Activated gamma-delta T cell treated with anti-CD3 and anti-CD28 coated beads, Interleukin-2, amount 50 U/mL, for 16 hours (primary cell): ENCODE data around the gene TRPM7.
"Not testable (repeated sequence)": the region's sequence is repeated elsewhere in the genome, so short reads cannot be mapped to it uniquely, and the experiment has no call there.

ENCODE experiments used
- DNase-seq: peaks from one replicate; pipeline ENCODE4 v3.0.0-alpha.2; 2020; ENCODE audit warnings: low read depth

TRPM7 gene

GRCh38 chr15:50686469-50687301, at the start of gene TRPM7:
TRPM7 (minus strand) TSS chr15:50686797; CDS start chr15:50686533, 264 bp downstream.
- DNase-seq = peak; percentile 81

GRCh38 chr15:50735156-50735555, 48.6 kb upstream of the TRPM7 start:
- no peak for DNase-seq

GRCh38 chr15:50726315-50726714, 39.7 kb upstream of the TRPM7 start:
- DNase-seq = no peak

GRCh38 chr15:50718700-50719125, 32.1 kb upstream of the TRPM7 start:
- DNase-seq = no peak

- no peak for DNase-seq
These were observed 25.4 kb upstream of the TRPM7 start for GRCh38 chr15:50712018-50712417.

GRCh38 chr15:50710585-50710984, 24.0 kb upstream of the TRPM7 start:
- DNase-seq = no peak

- no peak for DNase-seq
These were observed 21.4 kb upstream of the TRPM7 start for GRCh38 chr15:50707878-50708427.

- DNase-seq = no peak
These were observed 16.3 kb upstream of the TRPM7 start for GRCh38 chr15:50702762-50703334.

- DNase-seq = no peak
These were observed 11.5 kb upstream of the TRPM7 start for GRCh38 chr15:50698101-50698500.

GRCh38 chr15:50697109-50697797, 10.7 kb upstream of the TRPM7 start:
- no peak for DNase-seq

- DNase-seq = not testable (repeated sequence)
These were observed 8.1 kb upstream of the TRPM7 start for GRCh38 chr15:50694634-50695165.

- DNase-seq = no peak
These were observed 805 bp upstream of the TRPM7 start for GRCh38 chr15:50687302-50687902.

GRCh38 chr15:50685976-50686468, 575 bp downstream of the TRPM7 start:
- peak; percentile 60 for DNase-seq

- no peak for DNase-seq
These were observed 1.2 kb downstream of the TRPM7 start for GRCh38 chr15:50685191-50685975.

GRCh38 chr15:50681467-50681866, 5.1 kb downstream of the TRPM7 start:
- DNase-seq = no peak

- DNase-seq = no peak
These were observed 9.7 kb downstream of the TRPM7 start for GRCh38 chr15:50676799-50677483.

GRCh38 chr15:50675535-50676144, 11.0 kb downstream of the TRPM7 start:
- no peak for DNase-seq

- DNase-seq = no peak
These were observed 16.5 kb downstream of the TRPM7 start for GRCh38 chr15:50670115-50670514.

GRCh38 chr15:50669611-50670010, 17.0 kb downstream of the TRPM7 start:
- no peak for DNase-seq

GRCh38 chr15:50665938-50666337, 20.7 kb downstream of the TRPM7 start:
- DNase-seq = no peak
